NK-92 treated with Interleukin-12 subunit alpha and Interleukin-12 subunit beta, amount 100 ng/mL, for 24 hours (cell line): ENCODE measurements around the gene ZNF582.
"Not testable (repeated sequence)": the region's sequence is repeated elsewhere in the genome, so short reads cannot be mapped to it uniquely, and the experiment has no call there.

Experiments used
- DNase-seq: peaks from one replicate; lab custom pipeline; 2025; lab: John Stamatoyannopoulos, UW

ZNF582 gene

DNA sequence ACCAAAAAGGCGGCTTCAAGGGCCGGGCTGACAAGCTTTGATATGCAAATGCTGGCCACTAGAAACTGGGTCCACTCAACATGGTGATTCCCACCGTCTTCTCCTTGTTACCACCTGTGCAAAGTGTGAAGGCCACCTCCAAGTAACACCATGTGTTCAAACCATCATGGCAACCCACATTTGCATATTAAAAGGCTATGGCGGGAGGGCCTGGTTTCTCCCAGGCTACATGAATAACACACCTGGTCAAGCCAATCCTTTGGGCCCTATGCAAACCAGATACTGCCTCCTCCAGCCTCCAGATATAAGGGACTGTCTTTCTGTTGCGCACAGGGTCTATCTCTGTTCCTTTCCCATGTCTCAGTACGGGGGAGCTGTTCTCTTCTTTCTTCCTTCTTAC lies 42.1 kb downstream of the ZNF582 start:
- DNase-seq: no peak

DNA sequence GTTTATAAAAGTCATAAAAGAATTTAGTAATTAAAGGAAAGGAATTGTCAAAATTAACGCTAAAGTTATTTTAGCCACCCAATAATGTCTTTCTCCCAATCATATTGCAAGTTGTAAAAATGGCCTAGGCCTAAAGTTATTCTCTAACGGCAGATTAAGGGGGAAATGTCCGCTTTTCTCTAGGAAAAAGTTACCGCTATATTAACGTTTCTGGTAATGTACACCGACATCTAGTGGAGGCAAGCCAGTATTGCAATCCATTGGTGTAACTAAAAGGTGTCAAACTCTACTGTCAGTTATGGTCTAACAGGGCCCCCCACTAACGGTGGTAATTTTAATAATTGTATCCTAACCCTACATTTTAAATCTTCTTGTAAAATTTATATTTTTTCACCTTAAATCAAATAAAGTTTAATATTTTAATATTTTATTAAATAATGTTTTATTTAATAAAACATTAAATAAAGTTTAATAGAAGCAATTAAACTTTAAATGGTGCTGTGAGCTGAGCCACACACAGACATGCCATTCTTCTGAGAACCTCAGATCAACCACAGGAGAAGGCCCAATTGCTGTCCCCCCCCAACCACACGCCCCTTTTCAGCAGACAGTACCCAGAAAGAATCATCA lies 42.8 kb downstream of the ZNF582 start:
- DNase-seq: peak; percentile 6

DNA sequence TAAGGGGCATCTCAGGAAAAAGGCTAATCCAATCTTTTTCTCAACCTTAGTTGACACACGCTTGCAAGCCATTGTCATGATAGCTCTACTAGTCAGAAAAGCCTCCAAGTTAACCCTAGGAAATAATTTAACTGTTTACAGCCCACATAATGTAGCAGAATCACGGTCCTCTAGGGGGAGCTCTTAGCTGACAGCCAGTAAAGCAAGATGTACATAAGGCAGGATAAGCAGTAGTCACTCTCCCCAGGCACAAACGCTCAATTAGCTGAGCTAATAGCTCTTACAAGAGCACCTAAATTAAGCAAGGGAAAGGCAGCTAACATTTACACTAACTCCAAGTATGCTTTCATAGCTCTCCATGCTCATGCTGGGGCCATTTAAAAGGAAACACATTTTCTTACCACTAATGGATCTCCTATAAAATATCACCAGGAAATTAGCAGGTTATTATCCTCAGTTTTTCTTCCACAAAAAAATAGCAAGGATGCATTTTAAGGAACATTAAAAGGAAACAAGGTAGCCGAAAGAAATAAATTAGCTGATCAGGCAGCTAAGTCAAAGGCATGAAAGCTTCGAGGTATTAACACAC lies 45.0 kb downstream of the ZNF582 start:
- DNase-seq: no peak

DNA sequence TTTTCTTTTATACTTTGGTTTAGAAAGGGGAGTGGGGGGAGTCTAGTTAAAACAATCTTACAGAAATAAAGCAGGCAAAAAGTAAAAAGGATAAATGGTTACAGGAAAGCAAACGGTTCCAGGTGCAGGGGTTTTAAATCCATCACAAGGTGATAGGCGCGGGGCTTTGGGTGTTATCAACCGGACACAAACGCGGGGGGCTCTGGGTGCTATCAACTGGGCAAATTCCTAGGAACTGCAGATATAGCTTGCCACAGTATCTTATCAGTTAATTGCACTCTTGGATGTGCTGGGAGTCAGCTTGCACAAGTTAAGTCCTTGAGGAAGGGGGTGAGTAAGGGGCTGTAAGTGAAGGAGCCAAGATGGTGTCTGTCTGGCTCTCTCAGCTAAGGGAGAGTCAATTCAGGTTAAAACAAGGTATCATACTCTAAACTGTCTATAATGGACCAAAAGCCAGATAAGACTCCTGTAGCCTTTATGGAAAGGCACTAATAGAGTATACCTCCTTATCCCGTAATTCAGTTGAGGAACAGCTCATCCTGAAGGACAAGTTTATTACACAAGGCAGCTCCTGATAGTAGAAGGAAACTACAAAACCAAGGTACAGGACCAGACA lies 46.1 kb downstream of the ZNF582 start:
- DNase-seq: no peak

DNA sequence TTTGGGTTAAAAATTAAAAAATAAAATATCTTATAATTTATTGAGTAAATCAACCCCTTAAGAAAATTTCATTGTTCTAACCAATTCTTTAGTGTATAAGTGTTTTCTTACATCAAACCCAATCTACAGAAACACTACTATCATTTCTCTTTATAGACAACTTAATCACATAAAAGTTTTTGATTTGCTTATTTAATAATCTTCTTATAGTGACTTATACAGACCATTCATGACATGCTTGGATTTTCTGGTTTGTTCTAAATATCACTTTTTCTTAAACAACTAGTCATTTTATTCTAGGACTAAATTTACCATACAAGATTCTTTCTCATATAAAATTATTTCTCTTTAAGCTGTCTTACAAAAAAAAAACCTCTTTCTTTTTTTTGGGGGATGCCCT lies 51.4 kb downstream of the ZNF582 start:
- DNase-seq: no peak

DNA sequence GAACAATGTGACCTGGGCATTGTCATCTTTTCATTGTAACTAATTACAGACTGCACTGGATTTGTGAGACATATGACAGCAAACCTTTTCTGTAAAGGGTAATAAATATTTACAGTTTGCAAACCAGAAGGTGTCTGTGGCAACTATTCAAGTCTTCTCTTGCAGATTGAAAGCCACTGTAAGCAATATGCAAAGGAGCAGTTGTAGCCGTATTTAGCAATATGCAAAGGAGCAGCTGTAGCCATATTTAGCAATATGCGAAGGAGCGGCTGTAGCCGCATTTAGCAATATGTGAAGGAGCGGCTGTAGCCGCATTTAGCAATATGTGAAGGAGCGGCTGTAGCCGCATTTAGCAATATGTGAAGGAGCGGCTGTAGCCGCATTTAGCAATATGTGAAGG lies 54.3 kb downstream of the ZNF582 start:
- DNase-seq: not testable (repeated sequence)

DNA sequence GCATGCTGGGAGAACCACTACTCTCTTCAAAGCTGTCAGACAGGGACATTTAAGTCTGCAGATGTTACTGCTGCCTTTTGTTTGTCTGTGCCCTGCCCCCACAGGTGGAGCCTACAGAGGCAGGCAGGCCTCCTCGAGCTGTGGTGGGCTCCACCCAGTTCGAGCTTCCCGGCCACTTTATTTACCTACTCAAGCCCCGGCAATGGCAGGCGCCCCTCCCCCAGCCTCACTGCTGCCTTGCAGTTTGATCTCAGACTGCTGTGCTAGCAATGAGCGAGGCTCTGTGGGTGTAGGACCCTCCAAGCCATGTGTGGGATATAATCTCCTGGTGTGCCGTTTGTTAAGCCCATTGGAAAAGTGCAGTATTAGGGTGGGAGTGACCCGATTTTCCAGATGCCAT lies 56.3 kb downstream of the ZNF582 start:
- not testable (repeated sequence) for DNase-seq

DNA sequence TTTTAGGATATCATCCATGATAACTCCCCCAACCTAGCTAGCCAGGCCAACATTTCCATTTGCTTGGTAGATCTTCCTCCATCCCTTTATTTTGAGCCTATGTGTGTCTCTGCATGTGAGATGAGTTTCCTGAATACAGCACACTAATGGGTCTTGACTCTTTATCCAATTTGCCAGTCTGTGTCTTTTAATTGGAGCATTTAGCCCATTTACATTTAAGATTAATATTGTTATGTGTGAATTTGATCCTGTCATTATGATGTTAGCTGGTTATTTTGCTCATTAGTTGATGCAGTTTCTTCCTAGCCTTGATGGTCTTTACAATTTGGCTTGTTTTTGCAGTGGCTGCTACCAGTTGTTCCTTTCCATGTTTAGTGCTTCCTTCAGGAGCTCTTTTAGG lies 58.0 kb downstream of the ZNF582 start:
- not testable (repeated sequence) for DNase-seq

DNA sequence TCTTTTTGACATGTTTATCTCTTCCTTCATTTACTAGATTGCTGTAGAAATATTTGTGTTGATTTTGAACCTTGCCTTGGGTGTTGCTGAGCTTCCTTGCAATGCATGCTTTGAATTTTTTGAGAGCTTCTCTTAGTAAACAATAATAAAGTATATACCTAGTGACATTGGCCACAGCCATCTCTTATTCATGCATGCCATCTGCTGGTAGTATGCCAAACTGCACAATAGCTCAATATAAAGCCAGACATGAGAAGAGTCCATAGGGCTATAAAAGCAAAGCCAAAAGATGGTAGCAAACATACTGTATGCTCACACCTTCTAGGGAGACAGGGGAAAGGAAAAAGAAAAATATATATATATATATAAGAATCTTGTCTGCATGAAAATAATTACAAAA lies 59.8 kb downstream of the ZNF582 start:
- no peak for DNase-seq
